ENCODE results near the gene MBP.
"Not testable (repeated sequence)": the region's sequence is repeated elsewhere in the genome, so short reads cannot be mapped to it uniquely, and the experiment has no call there.

Gene MBP

DNA sequence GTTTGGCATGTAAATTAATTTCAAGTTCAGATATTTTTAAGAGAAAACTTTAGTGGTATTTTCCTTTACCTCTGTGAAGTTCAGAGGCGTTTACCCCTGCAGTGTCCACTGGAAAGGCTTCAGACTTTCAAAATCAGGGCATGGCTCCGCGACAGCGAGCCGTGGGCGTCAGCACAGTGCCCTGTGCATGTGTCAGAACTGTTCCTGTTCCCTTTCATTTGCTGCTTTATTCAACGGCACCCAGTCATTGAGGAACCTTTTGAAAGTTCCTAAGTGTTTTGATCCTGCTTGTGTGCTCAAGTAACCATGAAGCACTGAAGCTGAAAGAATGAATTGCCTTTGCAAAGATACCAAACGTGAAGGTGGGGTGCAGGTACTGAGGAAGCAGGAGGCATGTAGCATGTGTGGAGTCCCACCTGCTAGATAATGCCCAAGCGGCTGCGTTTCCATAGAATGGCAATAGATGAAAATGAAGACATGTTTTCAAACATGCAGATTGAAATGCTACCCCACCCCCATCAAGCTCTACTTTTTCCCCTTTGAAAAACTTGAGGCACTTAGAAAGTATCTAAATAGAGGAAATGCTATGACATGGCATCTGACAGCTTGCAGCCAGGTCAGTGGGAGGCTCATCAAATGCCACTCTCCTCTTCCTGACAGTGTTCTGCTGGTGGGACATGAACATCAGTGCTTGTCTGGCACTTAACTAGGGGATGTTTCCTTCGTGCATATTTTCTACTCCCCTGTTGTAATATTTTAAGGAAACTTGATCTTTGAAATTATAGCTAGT, 161.6 kb downstream of the MBP start:
- no peak for DNase-seq (ENCODE audit: low read depth)

DNA sequence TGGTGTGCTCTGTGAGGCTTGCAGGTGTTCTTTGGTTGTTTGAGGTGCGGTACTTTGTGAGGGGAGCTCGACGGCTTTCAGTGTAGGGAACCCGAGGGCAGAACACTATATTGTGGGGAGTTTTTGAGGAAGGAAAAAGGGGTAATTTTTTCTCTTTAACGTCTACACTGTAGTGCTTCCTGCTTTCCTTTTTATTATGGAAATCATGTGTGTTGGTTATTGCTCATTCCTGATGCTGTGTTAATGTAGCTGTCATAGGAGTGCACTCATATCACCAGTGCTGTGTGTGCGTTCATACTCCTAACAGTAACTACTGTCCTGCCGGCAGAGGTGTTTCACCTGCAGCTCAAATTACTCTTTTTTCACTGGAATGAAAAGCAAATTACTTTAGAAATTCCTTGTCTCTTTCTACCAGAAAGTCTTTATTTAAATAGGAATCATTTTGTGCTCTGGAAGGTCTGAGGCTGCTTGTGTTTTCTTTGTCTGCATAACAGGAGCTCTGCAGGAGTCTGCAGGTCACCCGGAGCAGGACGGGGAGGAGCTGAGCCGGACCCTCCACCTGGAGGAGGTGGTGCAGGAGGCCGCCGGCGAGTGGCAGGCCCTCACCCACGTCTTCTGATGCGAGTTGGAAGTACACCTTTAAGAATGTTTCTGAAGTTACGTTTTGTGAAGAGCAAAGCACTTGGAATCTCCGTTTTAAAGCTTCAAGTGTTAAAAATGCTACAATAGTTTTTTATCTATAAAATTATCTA, 164.7 kb downstream of the MBP start:
- DNase-seq (ENCODE audit: low read depth), result no peak

DNA sequence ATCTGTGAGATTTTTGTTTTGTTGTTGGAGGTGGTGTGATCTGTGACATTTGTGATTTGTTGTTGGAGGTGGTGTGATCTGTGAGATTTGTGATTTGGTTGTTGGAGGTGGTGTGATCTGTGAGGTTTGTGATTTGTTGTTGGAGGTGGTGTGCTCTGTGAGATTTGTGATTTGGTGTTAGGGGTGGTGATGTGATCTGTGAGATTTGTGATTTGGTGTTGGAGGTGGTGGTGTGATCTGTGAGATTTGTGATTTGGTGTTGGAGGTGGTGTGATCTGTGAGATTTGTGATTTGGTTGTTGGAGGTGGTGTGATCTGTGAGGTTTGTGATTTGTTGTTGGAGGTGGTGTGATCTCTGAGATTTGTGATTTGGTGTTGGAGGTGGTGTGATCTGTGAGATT, 165.3 kb downstream of the MBP start:
- DNase-seq (ENCODE audit: low read depth), result not testable (repeated sequence)

DNA sequence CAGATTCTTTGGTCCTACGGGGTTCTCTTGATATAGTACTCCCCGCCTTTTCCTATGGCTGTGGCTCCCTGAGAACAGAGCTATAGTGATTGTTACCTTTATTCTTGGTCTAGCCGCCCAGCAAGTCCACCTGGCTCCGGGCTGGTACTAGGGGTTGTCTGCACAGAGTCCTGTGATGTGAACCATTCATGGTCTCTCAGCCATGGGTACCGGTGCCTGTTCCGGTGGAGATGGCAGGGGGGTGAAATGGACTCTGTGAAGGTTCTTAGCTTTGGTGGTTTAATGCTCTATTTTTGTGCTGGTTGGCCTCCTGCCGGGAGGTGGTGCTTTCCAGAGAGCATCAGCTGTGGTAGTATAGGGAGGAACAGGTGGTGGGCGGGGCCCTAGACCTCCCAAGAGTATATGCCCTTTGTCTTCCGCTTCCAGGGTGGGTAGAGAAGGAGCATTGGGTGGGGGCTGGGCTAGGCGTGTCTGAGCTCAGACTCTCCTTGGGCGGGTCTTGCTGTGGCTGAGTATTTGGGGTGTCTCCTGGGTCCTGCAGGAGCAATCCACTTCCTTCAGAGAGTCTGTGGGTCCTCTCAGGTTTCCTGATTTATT, 166.9 kb downstream of the MBP start:
- DNase-seq (ENCODE audit: low read depth), result not testable (repeated sequence)

DNA sequence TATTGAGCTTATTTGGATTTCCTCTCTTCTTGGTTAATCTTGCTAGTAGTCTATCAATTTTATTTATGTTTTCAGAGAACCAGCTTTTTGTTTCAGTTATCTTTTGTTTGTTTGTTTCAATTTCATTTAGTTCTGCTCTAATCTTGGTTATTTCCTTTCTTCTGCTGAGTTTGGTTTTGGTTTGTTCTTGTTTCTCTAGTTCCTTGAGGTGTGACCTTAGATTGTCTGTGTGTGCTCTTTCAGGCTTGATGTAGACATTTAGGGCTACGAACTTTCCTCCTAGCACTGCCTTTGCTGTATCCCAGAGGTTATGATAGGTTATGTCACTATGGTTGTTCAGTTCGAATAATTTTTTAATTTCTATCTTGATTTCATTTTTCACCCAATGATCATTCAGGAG, 168.6 kb downstream of the MBP start:
- DNase-seq (ENCODE audit: low read depth), result no peak

DNA sequence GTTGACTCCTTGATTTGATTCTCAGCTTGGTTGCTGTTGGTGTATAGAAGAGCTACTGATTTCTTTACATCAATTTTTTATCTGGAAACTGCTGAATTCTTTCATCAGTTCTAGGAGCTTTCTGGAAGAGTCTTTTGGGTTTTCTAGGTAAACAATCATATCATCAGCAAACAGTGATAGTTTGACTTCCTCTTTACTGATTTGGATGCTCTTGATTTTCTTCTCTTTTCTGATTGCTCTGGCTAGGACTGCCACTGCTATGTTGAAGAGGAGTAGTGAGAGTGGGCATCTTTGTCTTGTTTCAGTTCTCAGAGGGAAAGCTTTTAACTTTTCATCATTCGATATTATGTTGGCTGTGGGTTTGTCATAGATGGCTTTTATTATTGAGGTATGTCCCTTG, 169.7 kb downstream of the MBP start:
- no peak for DNase-seq (ENCODE audit: low read depth)

DNA sequence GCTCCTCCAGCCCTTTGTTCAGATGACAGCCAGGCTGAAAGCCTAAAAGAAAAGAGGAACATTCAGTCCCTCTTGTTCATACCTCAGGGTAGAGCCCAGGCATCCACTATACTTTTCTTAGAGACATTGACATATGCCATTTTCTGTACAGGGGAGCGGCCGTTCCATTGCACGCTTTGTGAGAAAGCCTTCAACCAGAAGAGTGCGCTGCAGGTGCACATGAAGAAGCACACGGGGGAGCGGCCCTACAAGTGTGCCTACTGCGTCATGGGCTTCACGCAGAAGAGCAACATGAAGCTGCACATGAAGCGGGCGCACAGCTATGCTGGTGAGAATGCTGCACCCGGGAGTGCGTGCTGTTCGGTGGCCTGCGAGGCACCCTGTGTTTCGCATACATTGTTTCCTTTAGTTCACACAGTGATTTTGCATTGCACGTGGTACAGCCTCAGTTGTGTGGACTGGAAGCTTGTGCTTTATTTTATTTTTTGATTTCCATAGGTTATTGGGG, 172.0 kb downstream of the MBP start:
- no peak for DNase-seq (ENCODE audit: low read depth)

DNA sequence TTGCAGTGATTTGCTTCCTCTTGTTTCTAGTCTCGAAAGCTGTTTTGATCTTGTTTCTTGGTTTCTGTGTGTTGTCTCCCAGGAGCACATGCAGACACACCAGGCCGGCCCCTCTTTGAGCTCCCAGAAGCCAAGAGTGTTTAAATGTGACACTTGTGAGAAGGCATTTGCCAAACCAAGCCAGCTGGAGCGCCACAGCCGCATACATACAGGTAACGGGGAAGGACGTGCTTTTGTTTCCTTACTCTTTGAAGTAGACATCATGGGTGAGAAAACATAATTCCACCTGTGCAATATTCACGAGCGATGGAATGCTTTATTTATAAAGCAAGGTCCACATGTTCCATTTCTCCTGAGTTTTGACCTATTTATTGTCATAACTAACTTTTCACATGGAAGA, 173.0 kb downstream of the MBP start:
- DNase-seq (ENCODE audit: low read depth), result no peak

DNA sequence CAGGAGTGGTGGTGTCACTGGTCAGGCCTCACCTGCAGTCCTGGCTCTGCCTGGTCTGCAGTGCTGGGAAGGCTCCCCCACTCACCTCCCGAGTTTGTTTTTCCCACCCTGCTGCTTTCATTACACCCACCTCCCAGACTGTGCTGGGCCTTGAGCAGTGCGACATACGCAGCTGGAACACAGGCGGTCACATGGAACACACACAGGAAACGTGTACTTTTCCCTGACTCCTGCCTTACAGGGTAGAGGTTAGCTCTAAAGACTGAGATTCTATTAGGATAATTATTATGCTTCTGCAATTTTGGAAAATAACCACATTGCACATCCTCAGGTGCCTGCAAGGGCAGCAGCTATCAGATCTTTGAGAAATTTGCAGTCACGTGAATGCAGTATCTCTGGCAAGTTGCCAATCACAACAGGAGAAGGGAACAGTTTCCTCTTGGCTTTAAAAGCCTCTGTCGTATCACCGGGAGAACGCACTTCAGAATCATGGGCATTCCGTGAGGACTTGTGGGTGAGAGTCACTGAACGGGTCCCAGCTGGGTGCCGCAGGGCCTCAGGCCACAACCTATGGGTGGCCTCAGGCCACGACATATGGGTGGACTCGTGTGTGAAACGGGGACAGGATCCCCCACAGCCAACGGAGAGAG, 173.8 kb downstream of the MBP start:
- DNase-seq (ENCODE audit: low read depth), result no peak

DNA sequence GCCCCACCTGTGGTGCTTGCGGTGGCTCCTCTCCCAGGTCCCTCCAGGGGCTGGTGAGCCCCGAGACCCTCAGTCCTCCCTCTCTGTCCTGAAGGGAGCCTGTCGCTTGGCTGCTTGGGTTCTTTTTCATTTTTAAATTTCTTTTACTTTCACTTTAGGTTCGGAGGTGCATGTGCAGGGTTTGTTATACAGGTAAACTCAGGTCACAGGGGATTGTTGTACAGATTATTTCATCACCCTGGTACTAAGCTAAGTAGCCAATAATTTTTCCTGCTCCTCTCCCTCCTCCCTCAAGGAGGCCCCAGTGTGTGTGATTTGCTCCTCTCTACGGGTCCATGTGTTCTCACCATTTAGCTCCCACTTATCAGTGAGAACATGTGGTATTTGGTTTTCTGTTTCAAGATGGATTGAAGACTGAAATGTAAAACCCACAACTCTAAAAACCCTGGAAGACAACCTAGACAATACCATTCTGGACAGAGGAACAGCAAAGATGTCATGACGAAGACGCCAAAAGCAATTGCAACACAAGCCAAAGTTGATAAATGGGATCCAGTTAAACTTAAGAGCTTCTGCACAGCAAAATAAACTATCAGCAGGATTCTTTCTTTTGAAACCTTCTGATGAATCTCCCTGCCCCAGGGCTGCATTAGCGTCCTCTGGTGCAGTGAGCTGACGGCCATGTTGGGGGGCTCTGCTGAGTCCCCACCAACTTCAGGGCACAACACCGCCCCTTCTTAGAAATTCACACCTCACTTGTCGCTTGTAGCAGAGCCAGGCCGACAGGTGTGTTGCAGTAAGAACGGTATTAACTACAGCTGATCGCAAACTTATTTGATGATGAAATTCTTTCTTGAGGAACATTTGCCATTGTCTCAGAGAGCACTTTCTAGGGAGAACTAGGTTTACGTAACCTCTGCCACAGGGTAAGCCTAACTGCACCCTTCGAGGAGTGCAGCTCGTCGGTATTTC, 174.9 kb downstream of the MBP start:
- no peak for DNase-seq (ENCODE audit: low read depth)

DNA sequence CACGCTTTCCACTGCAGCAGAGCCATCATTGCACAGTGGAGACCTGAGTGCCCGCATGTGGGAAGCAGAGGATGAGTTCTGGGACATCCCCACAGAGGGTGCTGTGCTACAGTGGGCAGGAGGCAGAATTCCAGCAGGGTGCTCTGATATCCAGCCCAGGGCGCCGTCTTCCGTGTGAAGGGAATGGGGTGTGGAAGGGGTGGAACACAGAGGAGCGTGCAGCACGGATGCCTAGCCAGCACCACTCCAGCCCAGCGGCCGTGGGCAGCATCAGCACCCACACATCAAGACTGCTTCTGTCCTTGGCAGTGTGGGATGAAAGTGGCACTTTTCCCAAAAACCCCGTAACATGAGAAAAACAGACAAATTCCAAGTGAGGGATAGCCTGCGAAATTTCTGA, 175.9 kb downstream of the MBP start:
- DNase-seq (ENCODE audit: low read depth), result no peak

DNA sequence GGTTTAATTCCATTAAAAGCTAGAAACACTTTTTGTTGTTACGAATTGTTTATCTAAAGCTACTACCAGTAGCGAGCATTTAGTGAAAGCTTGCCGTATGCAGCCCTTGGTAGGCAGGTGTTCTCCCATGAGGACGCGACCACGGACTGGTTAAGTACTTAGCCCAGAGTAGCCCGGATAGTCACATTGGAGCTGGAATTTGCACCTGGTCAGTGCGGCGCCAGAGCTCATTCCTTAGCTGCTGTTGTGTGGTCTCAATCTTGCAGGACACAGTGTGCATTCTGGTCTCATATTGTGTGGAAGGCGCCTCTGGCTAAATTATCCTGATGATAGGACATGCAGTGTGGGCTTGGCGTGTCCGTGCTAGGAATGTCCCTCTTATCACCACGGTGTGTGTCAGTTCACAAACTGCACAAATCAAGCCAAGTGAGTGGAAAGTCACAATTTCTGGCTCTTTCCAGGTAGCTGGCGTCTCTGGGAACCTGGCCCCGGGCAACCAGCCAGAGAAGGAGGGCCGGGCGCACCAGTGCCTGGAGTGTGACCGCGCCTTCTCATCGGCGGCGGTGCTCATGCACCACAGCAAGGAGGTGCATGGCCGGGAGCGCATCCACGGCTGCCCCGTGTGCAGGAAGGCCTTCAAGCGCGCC, 176.9 kb downstream of the MBP start:
- no peak for DNase-seq (ENCODE audit: low read depth)

DNA sequence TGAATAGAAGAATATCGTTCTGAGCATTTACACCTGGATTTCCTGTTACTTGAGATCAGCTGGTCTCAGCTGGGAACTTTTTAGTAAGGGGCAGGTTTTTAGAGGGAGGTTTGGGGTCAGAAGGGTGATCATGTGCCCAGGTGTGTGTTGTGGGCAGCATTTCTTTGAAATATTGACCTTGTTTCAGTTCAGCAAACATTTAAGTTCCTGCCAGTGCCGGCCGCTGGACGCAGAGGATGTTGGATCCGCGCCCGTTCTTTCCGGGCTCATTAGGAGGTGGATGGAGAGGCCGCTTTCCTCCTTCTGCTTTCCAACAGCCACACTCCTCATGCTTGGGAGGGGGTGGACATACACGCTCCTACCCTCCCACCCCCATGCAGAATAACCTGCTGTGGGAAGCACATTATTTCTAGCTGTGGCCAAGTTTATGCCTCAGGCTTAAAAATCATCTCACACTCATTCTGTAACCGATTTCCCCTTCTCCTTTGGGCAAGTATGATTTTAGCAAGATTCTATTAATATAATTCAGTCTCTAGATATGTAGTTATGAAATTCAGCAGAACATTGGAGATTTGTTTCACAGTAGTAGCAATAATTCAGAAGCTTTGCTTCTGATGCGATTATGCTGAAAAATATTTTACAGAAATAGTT, 178.9 kb downstream of the MBP start:
- DNase-seq (ENCODE audit: low read depth), result no peak

DNA sequence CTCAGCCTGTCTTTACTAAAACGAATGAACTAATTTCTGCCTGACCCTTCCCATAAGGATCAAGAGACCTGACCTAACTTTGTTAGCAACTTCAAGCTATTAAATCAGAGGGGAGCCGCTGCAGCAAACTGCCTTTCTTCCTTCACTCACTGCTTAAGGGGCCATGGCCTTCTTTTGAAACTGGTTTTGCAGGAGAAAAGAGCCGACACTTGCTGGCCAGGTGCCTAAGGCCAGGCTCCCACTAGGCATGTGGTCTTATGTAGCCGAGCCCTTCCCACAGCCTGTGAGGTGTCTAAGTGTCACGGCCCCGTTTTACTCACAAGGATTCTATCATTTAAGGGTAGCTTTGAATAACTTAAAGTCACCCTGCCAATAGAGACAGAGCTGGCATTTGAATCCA, 179.4 kb downstream of the MBP start:
- no peak for DNase-seq (ENCODE audit: low read depth)

DNA sequence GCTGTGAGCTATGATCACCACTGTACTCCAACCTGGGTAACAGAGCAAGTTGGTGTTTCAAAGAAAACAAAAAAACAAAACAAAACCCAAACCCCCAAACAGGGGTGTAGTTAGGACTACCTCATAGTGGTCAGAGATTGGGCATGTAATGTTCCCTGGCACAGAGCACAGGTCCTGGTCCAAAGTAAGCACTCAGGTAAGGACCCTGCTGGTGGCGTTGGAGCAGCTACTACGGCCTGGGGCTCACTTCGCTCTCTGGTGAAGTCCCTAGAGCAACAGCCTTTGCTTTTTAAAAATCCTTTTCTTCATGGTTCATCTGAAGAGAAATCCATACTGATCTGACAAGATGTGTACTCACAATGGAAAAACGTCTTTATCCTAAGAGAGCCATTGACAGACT, 179.8 kb downstream of the MBP start:
- no peak for DNase-seq (ENCODE audit: low read depth)

DNA sequence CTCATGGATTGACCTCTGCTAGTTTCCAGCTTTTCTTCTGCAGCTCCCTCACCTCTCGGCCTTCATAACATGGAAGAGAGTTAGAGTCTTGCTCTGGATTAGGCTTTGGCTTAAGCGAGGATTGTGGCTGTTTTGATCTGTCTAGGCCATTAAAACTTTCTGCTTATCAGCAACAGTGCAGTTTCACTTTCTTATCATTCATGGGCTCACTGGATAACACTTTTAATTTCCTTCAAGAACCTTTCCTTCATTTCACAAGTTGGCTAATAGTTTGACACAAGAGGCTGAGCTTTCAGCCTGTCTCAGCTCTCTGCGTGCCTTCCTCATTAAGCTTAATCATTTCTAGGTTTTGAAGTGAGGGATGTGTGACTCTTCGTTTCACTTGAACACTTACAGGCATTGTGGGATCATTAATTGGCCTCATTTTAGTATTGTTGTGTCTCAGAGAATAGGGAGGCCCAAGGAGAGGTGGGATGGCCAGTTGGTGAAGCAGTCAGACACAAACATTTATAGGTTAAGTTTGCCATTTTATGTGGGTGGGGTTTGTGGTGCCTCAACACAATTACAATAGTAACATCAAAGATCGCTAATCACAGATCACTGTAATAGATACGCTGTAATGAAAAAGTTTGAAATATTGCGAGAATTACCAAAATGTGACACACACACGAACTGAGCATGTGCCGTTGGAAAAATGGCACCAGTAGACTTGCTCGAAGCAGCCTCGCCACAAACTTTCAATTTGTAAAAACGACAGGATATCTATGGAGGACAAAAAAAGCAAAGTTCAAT, 180.9 kb downstream of the MBP start:
- DNase-seq (ENCODE audit: low read depth), result no peak

DNA sequence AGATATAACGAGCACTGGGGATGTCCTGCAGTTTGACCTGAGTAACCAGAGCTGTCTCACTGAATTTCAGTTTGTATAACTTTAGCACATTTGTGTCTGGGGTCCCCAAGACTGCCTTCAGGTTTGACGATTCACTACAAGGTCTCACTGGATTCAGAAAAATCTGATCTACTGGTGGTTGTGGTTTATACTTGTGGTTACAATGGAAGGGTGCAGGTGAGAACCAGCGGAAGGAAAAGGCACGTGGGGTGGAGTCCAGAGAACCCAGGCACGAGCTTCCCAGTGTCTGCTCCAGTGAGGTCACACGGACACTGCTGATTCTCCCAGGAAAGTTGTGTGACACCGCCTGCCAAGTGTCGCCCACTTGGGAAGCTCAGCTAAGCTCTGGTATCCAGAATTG, 184.2 kb downstream of the MBP start:
- DNase-seq (ENCODE audit: low read depth), result no peak

DNA sequence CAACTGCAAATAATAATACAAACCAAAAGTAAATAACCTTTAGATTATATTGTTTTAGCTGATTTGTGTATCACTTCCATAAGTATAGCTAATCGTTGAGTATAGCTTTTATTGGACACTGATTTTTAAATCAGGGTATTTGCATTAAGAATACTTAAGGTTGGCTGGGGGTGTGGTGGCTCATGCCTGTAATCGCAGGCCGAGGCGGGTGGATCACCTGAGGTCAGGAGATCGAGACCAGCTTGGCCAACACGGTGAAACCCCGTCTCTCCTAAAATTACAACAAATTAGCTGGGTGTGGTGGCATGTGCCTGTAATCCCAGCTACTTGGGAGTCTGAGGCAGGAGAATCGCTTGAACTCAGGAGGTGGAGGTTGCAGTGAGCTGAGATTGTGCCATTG, 188.2 kb downstream of the MBP start:
- not testable (repeated sequence) for DNase-seq (ENCODE audit: low read depth)
